Measurements from ENCODE around the gene CCN2.

CCN2 gene, protein sequence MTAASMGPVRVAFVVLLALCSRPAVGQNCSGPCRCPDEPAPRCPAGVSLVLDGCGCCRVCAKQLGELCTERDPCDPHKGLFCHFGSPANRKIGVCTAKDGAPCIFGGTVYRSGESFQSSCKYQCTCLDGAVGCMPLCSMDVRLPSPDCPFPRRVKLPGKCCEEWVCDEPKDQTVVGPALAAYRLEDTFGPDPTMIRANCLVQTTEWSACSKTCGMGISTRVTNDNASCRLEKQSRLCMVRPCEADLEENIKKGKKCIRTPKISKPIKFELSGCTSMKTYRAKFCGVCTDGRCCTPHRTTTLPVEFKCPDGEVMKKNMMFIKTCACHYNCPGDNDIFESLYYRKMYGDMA

DNA sequence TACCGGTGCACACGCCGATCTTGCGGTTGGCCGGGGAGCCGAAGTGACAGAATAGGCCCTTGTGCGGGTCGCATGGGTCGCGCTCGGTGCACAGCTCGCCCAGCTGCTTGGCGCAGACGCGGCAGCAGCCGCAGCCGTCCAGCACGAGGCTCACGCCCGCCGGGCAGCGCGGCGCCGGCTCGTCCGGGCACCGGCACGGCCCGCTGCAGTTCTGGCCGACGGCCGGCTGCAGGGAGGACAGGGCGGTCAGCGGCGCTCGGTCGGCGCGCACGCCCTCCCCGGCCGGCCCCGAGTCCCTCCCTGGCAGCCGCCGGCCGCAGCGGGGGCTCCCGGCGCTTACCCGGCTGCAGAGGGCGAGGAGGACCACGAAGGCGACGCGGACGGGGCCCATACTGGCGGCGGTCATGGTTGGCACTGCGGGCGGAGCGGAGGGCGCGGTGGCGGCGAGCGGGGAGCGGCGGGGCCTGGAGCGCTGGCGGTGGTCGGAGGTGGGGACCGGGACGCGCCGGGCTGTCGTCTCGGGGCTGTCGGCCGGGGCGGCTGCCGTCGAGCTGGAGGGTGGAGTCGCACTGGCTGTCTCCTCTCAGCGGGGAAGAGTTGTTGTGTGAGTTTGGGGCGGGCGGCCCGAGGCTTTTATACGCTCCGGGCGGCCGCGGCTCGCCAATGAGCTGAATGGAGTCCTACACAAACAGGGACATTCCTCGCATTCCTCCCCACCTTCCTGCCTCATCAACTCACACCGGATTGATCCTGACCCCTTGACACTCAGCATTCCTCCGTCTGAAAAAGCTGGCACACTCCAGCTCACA is at the start of gene CCN2:
Gene CCN2 (minus strand): TSS at position 606 of the 809 bp plus-strand sequence. CDS start 200 bp downstream, at position 406.
- no peak for DNase-seq

DNA sequence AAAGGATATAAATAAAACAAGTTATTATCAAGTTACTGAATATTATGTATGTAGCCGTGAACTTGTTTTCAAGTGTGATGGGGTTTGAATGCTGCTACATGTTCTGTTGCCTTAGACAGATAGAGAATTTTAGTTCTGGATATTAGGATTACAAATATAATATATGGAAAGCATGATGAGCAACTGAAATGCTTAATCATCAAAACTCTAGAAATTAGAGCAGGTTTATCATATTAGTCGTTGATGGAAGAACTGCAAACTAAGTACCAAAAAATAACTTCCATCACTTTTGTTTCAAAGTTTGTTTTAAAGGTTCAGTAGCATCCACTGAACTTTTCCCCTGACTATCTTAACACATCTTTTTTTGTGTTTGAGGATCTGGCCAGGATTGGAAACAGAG is 49.1 kb upstream of the CCN2 start:
- no peak for DNase-seq

DNA sequence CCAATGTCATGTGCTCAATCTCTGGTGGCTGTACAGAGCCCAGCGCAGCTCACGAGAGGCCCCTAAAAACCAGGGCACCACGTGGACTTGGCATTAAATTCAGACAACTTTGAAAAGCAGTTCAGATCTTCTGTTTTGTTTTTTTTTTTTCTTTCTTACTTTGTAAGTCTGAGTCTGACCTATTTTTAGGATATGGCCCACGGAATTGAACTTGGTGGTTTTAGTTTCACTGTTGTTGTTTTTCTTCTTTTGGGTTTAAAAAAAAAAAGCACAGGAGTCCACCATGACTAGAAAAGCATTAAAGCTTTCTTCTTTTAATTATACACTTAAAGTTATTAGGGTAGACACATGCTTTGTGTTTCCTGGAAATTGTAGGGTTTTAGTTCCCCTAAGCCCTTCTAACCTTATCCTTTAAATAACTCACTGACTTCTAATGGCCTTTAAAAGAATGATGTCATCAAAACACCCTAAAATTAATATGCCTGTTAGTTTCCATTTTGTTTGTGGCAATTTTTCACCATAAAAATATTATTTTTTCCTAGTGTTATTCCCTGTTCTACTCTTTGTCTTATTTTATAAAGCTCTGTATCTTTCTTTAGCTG is 48.5 kb upstream of the CCN2 start:
- no peak for DNase-seq

DNA sequence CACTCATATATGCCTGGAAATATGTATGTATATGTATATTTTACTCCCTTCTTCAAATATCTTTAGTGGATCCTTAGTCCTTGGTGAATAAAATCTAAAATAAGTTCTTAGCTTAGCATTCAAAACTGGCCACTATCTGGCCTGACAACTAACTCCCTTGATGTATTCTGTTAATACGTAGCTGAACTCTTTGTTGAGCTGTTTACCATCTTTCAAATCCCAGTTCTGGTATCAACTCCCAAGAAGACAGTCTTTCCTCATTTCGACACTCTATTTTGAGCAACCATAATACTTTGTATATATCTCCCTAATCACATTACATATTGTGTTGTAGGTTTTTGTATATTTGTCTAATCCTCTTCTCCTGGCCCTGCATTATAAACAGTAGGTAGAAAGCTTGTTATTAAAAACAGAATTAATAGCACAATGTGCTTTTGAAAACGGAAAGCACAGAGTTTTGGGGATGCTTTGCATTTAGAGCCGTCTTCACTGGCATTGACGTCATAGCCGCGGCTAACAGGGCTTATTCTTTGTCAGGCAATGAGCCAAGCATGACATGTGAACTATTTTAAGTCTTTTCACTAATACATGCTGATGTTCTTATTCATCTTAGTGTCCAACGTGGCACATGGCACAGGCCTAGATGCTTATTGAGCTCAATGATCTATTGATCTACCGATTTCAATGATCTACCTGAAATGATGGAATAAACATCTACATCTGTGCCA is 47.2 kb upstream of the CCN2 start:
- DNase-seq, result no peak

DNA sequence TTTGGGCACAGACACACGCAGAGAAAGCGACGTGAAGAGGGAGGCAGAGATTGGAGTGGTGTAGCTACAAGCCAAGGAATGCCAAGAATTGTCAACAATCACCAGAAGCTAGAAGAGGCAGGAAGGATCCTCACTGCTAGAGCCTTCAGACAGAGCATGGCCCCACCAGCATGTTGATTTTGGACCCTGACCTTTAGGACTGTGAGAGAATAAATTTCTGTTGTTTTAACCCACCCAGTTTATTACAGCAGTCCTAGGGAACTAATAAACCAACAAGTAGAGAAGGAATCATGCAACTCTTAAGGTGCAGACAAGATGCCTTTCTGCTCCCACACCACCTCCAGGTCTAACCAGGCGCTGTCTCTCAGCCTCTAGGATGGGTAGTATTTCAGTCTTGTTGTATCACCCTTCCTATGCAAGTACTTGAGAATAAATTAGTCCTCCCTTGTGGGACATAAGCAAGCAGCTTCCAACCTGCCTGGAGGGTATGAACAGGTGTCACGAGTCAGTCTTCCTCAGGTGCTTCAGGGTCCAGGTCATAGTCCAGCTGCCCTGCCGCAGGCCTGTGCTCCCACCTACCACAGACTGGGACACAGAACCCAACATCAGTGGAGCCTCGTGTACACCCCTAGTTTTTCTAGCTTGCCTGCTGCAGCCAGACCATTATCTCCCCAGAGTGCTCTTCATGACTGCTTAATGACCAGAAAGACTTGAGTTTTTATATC is 46.4 kb upstream of the CCN2 start:
- no peak for DNase-seq

DNA sequence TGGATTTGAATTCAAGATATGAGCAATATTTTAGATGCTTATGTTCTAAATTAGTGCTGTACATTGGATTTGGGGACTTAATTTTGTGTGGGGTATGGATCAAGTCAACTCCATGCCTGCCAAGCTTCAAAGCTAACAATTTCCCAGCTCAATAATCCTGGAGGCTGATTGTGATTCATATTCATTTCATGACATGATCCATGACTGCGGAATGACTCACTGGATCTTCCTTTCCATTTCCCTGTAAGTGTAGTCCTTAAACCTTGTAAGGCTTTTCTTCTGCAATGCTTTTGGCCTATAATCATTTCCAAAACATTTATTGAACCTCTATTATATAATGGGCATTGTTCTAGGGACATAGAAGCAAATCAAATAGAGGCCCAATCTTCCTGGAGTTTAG is 44.7 kb upstream of the CCN2 start:
- DNase-seq, result no peak

DNA sequence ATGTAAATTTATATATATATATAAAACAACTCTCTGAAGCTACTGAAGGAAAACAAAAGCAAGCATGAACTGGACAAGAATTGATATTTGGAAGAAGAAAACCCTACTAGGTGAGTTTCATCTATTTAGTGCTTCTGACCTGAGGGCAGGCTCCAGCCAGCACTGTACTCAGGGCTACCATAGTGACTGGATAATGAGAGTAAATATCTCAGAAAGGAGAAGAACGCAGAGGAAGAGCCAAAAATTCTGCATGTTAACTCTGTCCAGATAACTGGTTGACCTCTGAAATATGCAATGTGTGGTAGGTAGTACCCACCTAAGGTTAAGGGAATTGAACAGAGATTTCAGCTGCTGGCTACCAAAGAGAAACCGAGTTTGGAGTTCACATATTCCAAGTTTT is 41.4 kb upstream of the CCN2 start:
- DNase-seq, result no peak

DNA sequence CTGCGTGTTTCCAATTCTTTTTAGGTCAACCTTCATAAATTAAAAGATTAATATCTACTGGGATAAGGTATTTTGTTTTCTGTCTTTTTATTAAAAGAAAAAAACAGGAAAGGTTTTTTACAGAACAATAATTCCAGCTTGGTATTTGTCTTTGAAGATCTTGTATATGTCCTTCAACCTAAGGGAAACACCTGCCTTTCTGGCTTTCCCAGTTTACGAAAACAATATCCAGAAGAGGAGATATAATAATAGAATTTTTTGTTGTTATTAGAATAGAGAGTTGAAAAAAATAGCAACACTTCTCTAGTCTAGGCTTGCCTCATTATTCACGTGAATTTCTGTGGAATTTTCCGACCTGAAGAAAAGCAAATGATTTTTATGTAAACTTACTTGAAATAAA is 37.9 kb upstream of the CCN2 start:
- DNase-seq, result no peak

DNA sequence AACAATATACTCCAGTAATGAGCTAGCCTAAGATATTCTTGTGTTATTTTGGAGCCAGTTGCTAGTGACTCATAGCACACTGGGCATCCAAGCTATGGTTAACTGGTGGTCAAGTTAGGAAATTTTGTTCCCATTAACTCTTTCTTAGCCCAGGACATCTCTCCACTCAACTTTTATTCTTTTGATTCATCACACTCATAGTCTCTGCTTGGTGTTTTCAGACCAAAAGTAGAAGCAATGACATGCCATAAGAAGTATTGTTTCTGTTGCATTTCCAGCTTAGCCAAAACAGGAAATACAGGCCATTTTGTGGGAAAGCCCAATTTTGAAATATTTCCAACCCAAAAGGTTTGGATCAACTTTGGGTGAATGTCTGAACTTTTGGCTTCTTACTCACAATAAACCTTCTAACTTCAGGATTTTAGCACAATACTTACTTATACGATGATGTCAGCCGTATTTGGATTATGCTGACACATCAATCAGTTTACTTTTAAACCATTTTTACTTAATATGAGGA is 31.6 kb upstream of the CCN2 start:
- no peak for DNase-seq

DNA sequence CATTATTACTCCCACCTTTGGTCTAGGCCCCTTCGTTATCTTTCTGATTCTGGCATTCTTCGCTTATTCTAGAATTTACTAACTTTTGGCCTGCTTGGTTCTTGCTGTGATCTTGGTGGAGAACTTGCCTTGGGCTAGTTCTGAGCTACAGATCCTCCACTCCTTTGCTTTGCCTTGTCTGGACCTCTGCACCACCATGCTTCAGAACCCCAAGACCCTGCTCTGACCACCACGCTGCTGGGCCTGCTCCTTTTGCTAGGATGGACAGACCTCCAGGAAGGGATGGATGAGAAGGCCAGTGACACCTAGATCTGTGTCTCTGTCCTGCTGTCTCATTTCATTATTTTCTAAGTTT is 30.4 kb upstream of the CCN2 start:
- no peak for DNase-seq

DNA sequence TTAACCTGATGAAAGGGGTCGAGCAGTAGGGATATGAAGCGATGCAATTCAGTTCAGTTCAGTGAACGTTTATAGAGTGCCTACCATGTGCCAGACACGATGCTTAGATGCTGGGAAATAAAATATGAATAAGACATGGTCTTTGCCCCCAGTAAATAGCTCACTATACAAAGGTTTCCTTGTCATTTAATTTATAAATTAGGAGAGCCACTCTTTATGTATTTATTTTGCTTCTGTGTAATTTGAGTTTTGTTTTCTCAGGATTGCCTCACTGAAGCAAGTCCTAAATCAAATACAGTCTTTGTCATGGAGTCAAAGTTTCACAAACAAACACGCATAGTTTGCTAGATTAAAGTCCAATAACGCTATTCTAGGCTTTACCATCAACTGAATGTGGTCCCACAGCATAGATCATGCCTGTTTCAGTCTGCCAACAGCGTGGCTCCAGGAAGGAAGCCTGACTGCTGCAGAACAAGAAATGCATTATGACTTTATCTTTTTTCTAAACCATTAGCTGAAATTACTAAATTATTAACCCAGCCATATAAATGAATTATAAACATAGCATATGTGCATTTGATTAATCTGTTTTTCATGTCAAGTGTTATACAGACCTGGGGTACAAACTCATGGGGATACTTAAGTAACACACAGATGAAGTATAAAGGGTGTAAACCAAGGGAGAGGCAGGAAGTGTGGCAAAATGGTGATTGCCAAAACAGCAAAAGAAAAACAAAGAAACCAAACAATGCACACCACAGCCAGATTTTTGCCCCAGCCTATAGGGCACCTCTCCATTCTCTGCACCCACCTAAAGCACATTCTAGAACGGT is 29.8 kb upstream of the CCN2 start:
- DNase-seq, result no peak

DNA sequence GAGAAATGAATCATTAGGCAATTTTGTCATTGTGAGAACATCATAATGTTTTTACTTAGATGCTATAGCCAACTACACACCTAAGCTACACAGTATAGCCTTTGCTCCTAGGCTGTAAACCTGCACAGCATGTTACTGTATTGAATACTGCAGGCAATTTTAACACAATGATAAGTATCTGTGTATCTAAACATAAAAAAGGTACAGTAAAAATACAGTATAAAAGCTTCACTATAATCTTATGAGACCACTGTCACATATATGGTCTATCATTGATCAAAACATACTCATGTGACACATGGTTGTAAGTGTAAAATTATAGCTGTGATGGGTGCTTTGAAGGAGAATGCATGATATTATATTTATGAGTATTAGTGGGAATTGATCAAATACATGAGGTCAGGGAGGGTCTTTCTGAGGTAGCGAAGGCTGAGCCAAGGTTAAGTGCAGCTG is 29.2 kb upstream of the CCN2 start:
- DNase-seq, result no peak

DNA sequence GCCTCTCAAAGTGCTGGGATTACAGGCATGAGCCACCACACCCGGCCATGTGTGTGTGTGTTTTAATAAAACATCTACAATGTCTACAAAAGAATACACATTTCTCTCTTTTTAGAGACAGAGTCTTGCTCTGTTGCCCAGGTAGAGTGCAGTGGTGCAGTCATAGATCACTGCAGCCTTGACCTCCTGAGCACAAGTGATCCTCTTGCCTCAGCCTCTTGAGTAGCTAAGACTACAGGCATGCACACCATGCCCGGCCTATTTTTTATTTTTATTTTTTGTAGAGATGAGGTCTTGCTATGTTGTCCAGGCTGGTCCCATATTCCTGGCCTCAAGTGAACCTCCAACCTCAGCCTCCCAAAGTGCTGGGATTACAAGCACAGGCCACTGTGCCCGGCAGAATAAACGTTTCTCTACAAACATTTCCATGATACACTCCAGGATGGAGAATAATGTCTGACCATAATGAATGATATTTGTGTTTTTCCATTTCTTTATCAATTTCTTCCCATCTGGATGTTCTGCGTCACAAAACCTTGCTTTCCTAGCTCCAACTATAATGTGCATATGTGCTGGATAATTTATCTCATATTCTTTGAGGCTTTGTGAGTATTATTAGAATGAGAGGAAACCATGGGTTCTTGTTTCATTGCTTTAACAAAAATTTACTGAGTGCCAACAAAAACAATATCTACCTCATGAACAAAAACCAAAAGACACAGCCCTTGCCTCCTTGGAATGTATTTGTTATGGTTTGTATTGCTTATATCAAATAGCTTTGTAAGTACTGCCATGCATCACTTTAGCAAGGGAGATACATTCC is 28.6 kb upstream of the CCN2 start:
- no peak for DNase-seq

DNA sequence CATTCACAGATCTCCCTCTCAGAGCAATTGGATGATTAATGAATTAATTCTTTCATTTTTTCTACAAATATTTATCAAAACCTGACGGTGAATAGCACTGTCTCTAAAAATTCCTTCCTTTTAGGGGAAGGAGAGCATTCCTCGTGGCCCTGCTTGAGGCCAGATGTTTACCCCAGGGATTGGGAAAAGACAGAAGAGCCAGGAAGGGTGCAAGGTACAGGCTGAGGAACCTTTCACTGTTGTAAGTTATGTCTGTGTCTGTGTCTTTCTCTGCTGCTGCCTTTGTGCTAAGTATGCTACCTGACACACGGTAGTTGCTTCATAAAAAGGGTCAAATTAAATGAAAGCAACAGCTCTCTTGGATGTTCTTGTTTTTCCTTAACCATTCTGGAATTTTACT is 27.4 kb upstream of the CCN2 start:
- DNase-seq, result no peak

DNA sequence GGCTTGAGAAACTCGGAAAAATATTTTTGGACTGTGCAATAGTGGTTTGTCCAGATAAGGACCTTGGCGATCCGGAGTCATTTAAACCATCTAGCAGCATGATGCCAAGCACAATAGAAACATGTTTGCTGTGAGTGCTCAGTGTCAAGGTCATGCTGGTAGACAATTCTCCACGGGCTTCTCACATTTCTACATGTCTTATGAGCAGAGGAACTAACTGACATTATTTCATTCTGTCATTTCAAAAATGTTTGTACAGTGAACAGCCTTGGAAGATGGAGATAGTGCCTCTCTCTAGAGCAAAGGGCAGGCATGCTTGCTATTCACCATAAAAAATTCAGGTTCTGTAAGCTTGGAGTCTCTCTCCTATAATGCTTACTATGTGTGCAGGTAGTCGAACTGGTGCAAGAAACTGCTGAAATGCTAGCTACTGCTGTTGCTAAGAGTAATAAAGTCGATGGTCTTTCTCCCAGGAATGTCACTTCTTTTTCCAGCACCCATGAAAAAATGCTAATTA is 25.4 kb upstream of the CCN2 start:
- no peak for DNase-seq

DNA sequence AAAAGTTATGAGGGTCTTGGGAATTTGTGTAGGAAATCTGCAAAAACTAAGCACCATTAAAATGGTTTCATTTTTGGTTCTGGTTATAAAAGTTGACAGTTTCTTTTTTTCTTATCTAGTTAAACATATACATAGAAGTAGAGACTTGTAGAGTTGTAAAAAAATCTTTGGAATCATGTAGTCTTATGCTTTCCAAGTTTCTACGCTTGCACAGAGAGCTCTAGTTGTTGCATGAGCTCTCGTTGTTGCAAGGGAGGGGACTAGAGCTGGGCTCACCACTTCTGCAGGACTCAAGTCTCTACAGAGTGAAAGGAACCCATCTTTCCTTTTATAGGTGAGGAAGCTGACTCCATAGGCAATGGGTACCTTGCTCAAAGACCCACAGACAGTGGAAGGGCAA is 21.6 kb upstream of the CCN2 start:
- no peak for DNase-seq

DNA sequence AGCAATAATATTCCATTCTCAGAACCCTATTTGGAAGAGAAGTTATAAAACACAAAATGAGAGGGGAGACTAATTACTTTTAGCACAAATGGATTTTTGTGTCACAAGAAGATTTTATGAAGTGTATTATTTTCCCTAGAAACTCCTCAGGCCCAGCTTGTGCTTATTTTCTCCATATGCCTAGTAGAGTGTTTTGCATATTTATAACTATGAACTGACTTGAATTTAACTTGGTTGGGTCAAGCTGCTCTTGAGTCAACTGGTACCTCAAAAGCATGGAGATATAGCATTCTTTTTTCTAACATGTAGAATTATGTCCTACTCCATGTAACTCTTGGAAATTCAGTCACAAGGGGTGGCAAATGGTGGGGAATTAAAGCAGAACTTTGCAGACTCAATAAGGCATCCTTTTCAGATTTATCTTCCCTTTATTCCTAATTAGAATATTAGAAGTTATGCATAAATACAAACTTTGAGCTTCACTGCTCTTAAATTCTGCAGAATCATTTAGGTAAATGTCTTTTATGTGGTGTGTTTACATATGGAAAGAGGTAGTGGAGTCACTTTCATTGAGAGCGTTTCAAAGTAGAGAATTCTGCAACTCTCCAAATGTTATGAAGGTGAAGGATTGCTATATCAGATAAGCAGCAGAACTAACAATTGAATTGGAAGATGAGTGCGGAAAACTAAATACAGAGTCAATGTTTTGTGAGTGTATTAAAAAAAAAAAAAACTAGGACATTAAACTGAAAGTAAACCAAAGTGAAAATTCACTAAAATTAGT is 19.1 kb upstream of the CCN2 start:
- DNase-seq, result no peak

DNA sequence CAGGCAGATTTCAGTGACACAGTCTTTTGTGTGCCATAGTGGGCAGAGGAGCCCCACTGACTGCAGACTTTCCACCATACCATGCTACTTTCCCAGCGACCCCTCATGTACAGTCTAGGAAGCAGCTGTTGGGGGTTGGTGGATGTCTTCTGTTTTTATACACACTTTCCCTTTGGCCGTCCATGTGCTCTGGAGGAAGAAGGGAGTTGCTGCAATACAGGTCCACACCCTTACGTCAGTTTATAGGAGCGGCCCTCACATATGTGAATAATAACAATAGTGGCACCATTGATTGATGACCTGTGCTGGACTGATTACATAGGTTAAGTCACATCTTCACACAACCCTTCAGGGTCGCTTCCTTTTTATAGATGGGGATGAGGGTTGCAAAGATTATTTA is 17.5 kb upstream of the CCN2 start:
- no peak for DNase-seq

DNA sequence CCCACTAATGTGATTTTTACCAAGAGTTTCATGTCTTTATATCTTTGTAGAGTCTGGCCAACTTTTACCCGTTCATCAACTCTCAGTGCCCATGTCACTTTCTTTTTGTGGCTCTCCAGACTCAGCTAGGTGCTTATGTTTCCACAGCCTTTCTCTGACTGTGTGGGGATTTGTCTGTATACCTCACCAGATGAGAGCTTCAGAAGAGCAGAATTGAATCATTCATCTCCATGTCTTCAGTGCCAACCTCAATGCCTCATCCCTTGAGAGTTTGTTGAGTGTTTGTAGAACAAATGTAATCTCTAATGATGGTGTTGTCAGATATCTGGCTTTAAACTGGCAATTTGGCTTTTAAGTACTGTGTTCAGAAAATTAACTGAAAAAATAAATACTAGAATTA is 16.8 kb upstream of the CCN2 start:
- no peak for DNase-seq

DNA sequence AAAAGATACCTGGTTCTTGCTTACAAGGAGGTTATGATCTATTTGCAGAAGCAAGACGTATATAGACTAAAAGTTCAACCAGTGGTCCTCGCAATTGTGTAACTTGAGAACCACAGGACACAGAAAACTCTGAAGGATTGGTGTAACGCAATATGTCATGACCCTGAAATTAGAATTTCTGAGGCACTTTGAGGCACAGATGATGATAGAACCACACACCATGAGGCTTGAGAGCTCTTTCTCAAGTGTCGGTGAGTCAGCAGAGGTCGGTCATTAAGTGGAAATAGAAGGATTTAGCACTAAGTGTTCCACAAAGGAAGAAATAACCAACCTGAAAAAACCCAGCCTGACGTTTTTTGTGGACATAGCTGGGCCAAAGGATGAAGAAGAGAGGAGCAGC is 15.3 kb upstream of the CCN2 start:
- no peak for DNase-seq
